ENCODE measurements around the gene ATXN1.

Gene ATXN1

GRCh38 chr6:16326531-16326930 is 434.7 kb downstream of the ATXN1 start:
- H3K4me3 ChIP-seq (ENCODE audit: low read depth, low read length) = no peak overlapping the region
- no peak for TF ChIP-seq CTCF (IDR thresholded peaks at IDR 0.05; ENCODE audit: low read depth, low read length)

DNA sequence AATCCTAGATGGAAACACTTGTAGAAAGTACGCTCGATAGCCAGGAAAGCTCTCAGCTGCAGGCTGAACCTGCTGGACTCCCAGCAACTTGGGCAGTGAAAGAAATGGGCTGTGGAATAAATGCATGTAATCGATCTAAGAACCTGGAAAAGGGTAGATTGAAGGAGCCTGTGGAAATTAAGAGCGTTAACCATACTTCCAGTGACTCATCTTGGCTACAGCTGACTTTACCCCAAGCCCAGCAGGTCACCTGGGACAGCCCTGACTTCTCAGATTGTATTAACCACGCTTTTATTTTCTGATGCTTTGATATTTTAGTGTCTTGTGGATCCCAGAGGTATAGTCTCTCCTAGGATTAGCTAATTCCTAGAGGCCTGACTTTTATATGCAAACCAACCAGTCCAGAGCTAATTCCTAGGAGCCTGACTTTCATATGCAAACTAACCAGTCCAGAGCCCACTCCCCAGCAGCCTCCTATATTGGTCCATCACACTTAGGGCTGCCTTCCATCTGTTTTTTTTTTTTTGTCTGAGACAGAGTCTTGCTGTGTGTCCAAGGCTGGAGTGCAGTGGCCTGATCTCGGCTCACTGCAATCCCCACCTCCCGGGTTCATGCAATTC is 436.5 kb downstream of the ATXN1 start:
- no peak overlapping the region for H3K4me3 ChIP-seq (ENCODE audit: low read depth, low read length)
- TF ChIP-seq CTCF (IDR thresholded peaks at IDR 0.05; ENCODE audit: low read depth, low read length) = no peak

- H3K4me3 ChIP-seq (ENCODE audit: low read depth, low read length) = no peak overlapping the region
- TF ChIP-seq CTCF (IDR thresholded peaks at IDR 0.05; ENCODE audit: low read depth, low read length) = no peak
Measured at GRCh38 chr6:16324184-16324583, 437.1 kb downstream of the ATXN1 start.

DNA sequence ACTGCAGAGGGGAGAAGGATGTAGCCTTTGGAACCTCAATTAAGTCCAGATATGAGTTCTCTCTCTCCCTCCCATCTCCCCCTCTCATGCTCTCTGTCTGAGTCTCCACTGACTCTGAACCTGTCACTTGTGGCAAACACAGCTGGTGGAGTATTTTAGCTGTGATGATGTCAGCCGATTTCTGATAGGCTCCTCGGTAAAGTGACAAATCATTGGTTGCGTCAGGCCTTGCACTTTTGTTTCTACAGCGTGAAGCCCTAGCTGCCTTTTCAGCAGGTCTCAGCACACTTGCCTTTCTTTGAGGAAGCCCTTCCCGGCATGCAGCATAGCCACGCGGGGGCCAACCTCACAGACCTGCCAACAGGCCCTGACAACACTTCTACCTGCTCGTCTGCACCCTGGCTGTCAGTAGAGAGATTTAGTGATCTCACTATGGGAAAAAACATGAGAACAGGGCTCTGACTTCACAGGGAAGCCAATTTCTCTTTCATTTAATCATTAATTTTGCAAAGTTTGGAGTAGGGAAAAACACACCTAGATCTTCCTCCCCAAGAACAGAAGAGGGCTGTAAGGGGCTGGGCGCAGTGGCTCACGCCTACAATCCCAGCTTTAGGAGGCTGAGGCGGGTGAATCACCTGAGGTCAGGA is 438.5 kb downstream of the ATXN1 start:
- peak overlapping the region; percentile 25; the same call in 1 of the 2 replicates for H3K4me3 ChIP-seq (ENCODE audit: low read depth, low read length)
- no peak for TF ChIP-seq CTCF (IDR thresholded peaks at IDR 0.05; ENCODE audit: low read depth, low read length)

DNA sequence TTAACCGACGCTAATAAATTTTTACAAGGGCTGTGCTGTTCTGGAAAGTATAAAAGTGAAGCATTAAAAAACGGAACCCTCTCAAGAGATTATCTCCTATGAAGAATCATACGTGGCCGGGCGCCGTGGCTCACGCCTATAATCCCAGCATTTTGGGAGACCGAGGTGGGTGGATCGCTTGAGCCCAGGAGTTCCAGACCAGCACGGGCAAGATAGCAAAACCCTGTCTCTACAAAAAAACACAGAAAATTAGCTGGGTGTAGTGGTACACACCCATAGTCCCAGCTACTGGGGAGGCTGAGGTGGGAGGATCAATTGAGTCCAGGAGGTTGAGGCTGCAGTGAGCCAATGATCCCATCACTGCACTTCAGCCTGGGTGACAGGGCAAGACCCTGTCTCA is 439.4 kb downstream of the ATXN1 start:
- no peak overlapping the region for H3K4me3 ChIP-seq (ENCODE audit: low read depth, low read length)
- no peak for TF ChIP-seq CTCF (IDR thresholded peaks at IDR 0.05; ENCODE audit: low read depth, low read length)

DNA sequence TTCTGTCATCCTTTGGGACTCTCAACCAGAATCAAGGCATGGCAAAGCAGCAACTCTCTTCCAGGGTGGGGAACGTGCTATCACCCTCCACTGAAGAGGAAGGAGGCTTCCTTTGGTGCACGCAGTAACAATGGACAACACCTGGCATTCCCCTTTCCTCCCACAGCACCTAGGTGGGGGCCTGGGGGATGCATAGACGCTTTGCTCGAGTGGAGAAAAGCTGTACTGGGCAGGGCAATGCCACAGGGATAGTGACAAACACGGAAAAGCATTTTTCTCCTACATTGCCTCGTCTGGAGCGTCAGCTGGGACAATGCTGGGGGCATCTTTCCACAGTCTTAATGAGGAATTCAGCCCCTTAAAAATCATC is 439.9 kb downstream of the ATXN1 start:
- no peak for TF ChIP-seq CTCF (IDR thresholded peaks at IDR 0.05; ENCODE audit: low read depth, low read length)
- H3K4me3 ChIP-seq (ENCODE audit: low read depth, low read length) = no peak overlapping the region

- peak overlapping the region; percentile 14 for H3K4me3 ChIP-seq (ENCODE audit: low read depth, low read length)
- TF ChIP-seq CTCF (IDR thresholded peaks at IDR 0.05; ENCODE audit: low read depth, low read length) = no peak
Measured at GRCh38 chr6:16320533-16321340, 440.5 kb downstream of the ATXN1 start.
